Measurements from ENCODE around the gene GTF3C5. TPM values are rescaled to one million over a fixed set of nuclear protein-coding genes. Genes with fewer than 3 reads are reported as not detected.

The GTF3C5 gene
- total and polyA plus RNA-seq, 2 experiments from 2014 or later: 52.5 to 66.0 TPM

GRCh38 chr9:133098871-133099270, 68.1 kb downstream of the GTF3C5 start:
- Histone ChIP-seq H4K20me1 (ENCODE audit: insufficient read depth, poor library complexity, severe bottlenecking) (no peaks in the 10 kb centered on the region), H3K27ac (no peak overlapping the region), H3K4me1 (ENCODE audit: insufficient read depth) (no peaks in the 10 kb centered on the region), H3K4me2 (no peak overlapping the region), H3K79me2 (no peaks in the 10 kb centered on the region), H3K27me3 (no peaks in the 10 kb centered on the region), H3K9me2 (replicated peaks; ENCODE audit: insufficient read depth) (no peaks in the 10 kb centered on the region), H2AFZ (no peak overlapping the region), H3K9me3 (ENCODE audit: low read depth) (no peaks in the 10 kb centered on the region), H3K36me3 (replicated peaks; ENCODE audit: insufficient read depth, low read depth) (peaks cover 3% of the 10 kb centered on the region), H3K4me3 (no peak overlapping the region)
- no peak for DNase-seq (ENCODE audit: low spot score)
- 99% methylated on average over 5 of the region's 5 CpGs for WGBS (ENCODE audit: low lambda C conversion rate, missing lambda C conversion rate)
- TF ChIP-seq EZH2 (IDR thresholded peaks at IDR 0.05; ENCODE audit: borderline replicate concordance): no peak

DNA sequence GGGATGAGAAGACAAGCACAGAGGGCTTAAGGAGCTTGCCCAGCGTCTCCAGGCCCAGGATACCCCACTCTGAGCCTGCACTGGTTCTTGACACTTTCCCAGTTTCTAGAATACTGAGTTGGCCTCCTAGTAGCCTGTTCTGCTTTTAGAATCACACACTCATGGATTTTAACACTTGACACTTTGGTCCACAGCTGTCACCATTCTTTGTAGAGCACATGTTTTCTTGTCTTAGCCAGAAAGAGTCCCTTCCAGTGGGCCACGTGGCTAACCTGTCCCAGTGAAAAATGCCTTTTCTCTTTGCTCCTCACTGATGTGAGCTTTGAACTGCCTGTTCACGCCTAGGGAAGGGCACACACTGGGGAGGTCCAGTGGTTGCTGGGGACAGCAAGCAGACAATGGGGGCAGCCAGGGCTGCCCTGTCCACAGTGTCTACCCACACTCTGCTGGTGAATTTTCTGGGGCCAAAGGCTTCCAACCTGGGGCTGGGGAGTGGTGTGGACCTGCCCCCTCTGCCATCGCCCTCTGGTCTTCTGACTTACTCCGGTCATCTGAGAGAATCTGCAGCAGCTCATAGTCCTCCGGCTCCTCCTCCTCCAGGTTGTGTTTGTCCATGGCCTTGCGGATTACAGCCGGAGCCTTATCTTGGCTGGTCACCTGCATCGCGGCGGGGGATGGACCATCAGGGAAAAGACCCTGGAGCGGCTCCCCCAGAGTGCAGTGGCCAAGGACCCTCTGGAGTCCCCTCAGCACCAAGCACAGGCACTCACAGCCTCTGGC, 69.1 kb downstream of the GTF3C5 start:
- Histone ChIP-seq H3K4me1 (ENCODE audit: insufficient read depth) (no peaks in the 10 kb centered on the region), H3K36me3 (replicated peaks; ENCODE audit: insufficient read depth, low read depth) (peaks cover 3% of the 10 kb centered on the region), H4K20me1 (ENCODE audit: insufficient read depth, poor library complexity, severe bottlenecking) (no peaks in the 10 kb centered on the region), H3K27ac (no peak overlapping the region), H2AFZ (no peak overlapping the region), H3K27me3 (no peaks in the 10 kb centered on the region), H3K4me3 (no peak overlapping the region), H3K4me2 (no peak overlapping the region), H3K9me2 (replicated peaks; ENCODE audit: insufficient read depth) (no peaks in the 10 kb centered on the region), H3K79me2 (no peaks in the 10 kb centered on the region), H3K9me3 (ENCODE audit: low read depth) (no peaks in the 10 kb centered on the region)
- TF ChIP-seq, protein P1, sequence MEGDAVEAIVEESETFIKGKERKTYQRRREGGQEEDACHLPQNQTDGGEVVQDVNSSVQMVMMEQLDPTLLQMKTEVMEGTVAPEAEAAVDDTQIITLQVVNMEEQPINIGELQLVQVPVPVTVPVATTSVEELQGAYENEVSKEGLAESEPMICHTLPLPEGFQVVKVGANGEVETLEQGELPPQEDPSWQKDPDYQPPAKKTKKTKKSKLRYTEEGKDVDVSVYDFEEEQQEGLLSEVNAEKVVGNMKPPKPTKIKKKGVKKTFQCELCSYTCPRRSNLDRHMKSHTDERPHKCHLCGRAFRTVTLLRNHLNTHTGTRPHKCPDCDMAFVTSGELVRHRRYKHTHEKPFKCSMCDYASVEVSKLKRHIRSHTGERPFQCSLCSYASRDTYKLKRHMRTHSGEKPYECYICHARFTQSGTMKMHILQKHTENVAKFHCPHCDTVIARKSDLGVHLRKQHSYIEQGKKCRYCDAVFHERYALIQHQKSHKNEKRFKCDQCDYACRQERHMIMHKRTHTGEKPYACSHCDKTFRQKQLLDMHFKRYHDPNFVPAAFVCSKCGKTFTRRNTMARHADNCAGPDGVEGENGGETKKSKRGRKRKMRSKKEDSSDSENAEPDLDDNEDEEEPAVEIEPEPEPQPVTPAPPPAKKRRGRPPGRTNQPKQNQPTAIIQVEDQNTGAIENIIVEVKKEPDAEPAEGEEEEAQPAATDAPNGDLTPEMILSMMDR (IDR thresholded peaks at IDR 0.05; ENCODE audit: poor library complexity): no peak
- TF ChIP-seq EZH2 (IDR thresholded peaks at IDR 0.05; ENCODE audit: borderline replicate concordance): no peak
- TF ChIP-seq EZH2phosphoT487 (IDR thresholded peaks at IDR 0.05; ENCODE audit: low read depth, severe bottlenecking, unreplicated experiment): no peak
- 89% methylated on average over 12 of the region's 12 CpGs for WGBS (ENCODE audit: low lambda C conversion rate, missing lambda C conversion rate)
- DNase-seq (ENCODE audit: low spot score): no peak

DNA sequence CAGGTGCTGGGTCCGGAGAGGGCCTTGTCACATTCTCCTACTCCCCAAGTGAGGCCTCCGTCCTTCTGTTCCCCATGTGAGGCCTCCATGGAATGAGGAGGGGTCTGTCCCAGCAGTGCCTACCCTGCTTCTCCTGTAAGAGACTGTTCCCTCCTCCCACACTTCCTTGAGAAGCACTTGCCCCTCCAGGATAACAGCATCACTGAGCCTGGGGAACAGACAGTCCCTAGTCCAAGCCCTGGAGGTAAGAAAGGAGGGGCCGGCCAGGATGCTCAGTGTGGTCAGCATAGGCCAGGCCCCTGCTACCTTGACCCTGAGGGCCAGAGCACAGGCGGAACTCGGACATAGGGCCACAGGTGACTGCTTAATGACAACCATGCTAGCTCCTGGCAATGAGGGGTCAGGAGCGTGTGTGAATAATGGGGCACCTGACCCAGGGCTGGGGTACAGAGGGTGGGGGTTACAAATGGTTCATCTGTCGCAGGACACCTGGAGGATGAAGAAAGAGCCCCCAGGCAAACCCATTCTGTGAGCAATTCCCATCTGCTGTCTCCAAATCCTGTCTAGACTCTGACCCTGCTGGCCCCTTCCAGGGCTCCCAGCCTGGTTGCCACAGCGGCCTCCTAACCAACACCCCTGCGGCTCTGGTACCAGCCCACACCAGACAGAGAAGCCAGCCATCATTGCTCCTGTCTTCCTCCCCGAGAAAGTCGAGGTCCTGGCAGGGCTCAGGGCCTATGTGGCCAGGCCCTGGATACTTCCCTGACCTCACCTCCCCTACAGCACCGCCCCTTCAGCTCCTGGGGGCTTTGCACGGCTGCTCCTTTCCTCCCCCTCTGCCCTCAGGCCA, 69.9 kb downstream of the GTF3C5 start:
- DNase-seq (ENCODE audit: low spot score): no peak
- WGBS (ENCODE audit: low lambda C conversion rate, missing lambda C conversion rate): 92% methylated on average over 13 of the region's 13 CpGs
- H3K27ac ChIP-seq: no peak overlapping the region
- no peaks in the 10 kb centered on the region for H3K27me3 ChIP-seq
- H3K9me3 ChIP-seq (ENCODE audit: low read depth): no peaks in the 10 kb centered on the region
- H3K4me2 ChIP-seq: no peak overlapping the region
- no peaks in the 10 kb centered on the region for H4K20me1 ChIP-seq (ENCODE audit: insufficient read depth, poor library complexity, severe bottlenecking)
- H3K4me1 ChIP-seq (ENCODE audit: insufficient read depth): no peaks in the 10 kb centered on the region
- H3K36me3 ChIP-seq (replicated peaks; ENCODE audit: insufficient read depth, low read depth): peaks cover 3% of the 10 kb centered on the region
- no peak overlapping the region for H2AFZ ChIP-seq
- TF ChIP-seq EZH2phosphoT487 (IDR thresholded peaks at IDR 0.05; ENCODE audit: low read depth, severe bottlenecking, unreplicated experiment) (no peak), EZH2 (IDR thresholded peaks at IDR 0.05; ENCODE audit: borderline replicate concordance) (no peak)
- TF ChIP-seq, protein P1 (IDR thresholded peaks at IDR 0.05; ENCODE audit: poor library complexity): no peak
- no peaks in the 10 kb centered on the region for H3K9me2 ChIP-seq (replicated peaks; ENCODE audit: insufficient read depth)
- no peak overlapping the region for H3K4me3 ChIP-seq
- no peaks in the 10 kb centered on the region for H3K79me2 ChIP-seq

Measured in hepatocyte (in vitro differentiated cells).